ENCODE data around the gene THRB. TPM values are rescaled to one million over a fixed set of nuclear protein-coding genes. Genes with fewer than 3 reads are reported as not detected.
A peak's percentile ranks its signal among the peaks of the same experiment; 100 is the strongest.

THRB gene
- polyA plus RNA-seq, 2 of the 4 experiments (the other 2 are of a cell fraction), result 2.0 to 2.3 TPM

DNA sequence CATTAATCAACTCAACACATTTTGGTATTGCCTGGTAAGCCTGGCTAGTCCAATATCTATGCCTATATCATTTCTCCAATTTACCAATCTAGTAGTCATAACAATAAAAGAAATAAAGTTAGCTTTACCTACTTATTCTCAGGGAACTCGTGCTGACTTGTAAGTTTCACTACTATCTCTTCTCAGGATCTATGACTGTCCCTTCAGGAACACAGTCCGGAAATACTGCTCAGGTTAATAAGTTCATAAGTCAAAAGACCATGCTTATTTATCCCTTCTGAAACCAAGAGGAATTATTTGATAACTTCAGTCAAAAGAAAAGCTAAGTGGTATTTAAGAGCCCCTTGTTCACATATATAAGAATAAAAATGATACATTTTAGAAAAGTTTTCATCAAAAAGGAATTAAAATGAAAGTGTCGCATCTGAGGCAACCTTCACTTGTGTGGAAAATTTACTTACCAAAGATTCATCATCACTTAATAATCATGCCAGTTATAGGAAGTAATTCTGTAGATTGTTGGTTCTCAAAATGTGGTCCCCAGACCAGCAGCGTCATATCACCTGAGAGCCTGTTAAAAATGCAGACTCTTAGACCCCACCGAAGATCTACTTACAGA lies 15.5 kb upstream of the THRB start:
- Histone ChIP-seq H3K4me2 (no peak overlapping the region), H3K9me3 (no peaks in the 10 kb centered on the region), H3K4me3 (no peak overlapping the region), H3K4me1 (0 out of 3 replicates have a peak, but pooled peaks cover 13% of the 10 kb centered on the region), H3K27ac (no peak overlapping the region)
- no peak for DNase-seq (ENCODE audit: low read depth in 1 of 2, low spot score in 1 of 2)
- POLR2A ChIA-PET, result no interaction called here
- WGBS (ENCODE audit: missing lambda C conversion rate), result 71% methylated on average over 5 of the region's 5 CpGs
- CTCF ChIA-PET, result interaction anchor here (2.2 kb wide), 1 partner anchor 13 kb away, joined by 8 read pairs; no protein-coding TSS in a partner anchor
- TF ChIP-seq EP300 (IDR thresholded peaks at IDR 0.05), result no peak
- no peak for TF ChIP-seq GATA3 (IDR thresholded peaks at IDR 0.05; ENCODE audit: borderline replicate concordance)
- no peak for TF ChIP-seq USF2 (IDR thresholded peaks at IDR 0.05)
- no peak for TF ChIP-seq HOXB5 (CRISPR knock-in tag; IDR thresholded peaks at IDR 0.05)
- TF ChIP-seq RCOR1 (IDR thresholded peaks at IDR 0.05; ENCODE audit: low read depth, low read length), result no peak
- no peak for TF ChIP-seq MAFK (IDR thresholded peaks at IDR 0.05; ENCODE audit: partially characterized antibody)
- TF ChIP-seq RARB (CRISPR knock-in tag; IDR thresholded peaks at IDR 0.05), result no peak
- TF ChIP-seq ESRRA (IDR thresholded peaks at IDR 0.05; ENCODE audit: borderline replicate concordance, low read length), result no peak
- no peak for TF ChIP-seq ELK1 (IDR thresholded peaks at IDR 0.05; ENCODE audit: low read depth, low read length)
- no peak for TF ChIP-seq NPAS2 (CRISPR knock-in tag; IDR thresholded peaks at IDR 0.05; ENCODE audit: borderline replicate concordance)
- FAIRE-seq, result no peak
- ATAC-seq, result no peak

DNA sequence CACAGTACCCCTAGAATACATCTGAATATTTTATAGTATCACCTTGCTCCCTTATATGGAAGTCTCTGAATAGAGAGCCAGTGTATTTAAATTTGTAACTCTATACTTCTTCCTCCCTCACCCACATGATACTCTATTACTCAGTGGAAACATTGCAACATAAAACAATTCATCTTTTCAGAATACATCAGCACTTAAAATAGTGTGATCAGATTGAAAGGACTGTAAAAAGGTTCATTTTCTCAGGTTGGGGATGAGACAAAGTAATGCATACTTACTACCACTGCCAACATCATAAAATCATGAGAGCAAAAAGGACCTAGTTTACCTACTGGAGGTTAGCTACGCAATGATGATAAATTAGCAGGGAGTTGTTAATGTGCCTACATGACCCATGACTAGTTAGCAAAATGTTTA lies 13.8 kb upstream of the THRB start:
- TF ChIP-seq, protein P1, sequence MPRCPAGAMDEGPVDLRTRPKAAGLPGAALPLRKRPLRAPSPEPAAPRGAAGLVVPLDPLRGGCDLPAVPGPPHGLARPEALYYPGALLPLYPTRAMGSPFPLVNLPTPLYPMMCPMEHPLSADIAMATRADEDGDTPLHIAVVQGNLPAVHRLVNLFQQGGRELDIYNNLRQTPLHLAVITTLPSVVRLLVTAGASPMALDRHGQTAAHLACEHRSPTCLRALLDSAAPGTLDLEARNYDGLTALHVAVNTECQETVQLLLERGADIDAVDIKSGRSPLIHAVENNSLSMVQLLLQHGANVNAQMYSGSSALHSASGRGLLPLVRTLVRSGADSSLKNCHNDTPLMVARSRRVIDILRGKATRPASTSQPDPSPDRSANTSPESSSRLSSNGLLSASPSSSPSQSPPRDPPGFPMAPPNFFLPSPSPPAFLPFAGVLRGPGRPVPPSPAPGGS (IDR thresholded peaks at IDR 0.05), result no peak
- TF ChIP-seq ZNF302 (CRISPR knock-in tag; IDR thresholded peaks at IDR 0.05) (no peak), CHD4 (IDR thresholded peaks at IDR 0.05; ENCODE audit: borderline replicate concordance) (no peak), ZSCAN20 (CRISPR knock-in tag; IDR thresholded peaks at IDR 0.05) (no peak), ELK1 (IDR thresholded peaks at IDR 0.05; ENCODE audit: low read depth, low read length) (no peak), GATA3 (IDR thresholded peaks at IDR 0.05; ENCODE audit: borderline replicate concordance) (no peak), RCOR1 (IDR thresholded peaks at IDR 0.05; ENCODE audit: low read depth, low read length) (no peak), CBX2 (IDR thresholded peaks at IDR 0.05; ENCODE audit: borderline replicate concordance, low read depth) (no peak), MAFK (IDR thresholded peaks at IDR 0.05; ENCODE audit: partially characterized antibody) (no peak), RARB (CRISPR knock-in tag; IDR thresholded peaks at IDR 0.05) (no peak)
- TF ChIP-seq, protein P2, sequence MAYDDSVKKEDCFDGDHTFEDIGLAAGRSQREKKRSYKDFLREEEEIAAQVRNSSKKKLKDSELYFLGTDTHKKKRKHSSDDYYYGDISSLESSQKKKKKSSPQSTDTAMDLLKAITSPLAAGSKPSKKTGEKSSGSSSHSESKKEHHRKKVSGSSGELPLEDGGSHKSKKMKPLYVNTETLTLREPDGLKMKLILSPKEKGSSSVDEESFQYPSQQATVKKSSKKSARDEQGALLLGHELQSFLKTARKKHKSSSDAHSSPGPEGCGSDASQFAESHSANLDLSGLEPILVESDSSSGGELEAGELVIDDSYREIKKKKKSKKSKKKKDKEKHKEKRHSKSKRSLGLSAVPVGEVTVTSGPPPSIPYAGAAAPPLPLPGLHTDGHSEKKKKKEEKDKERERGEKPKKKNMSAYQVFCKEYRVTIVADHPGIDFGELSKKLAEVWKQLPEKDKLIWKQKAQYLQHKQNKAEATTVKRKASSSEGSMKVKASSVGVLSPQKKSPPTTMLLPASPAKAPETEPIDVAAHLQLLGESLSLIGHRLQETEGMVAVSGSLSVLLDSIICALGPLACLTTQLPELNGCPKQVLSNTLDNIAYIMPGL (CRISPR knock-in tag; IDR thresholded peaks at IDR 0.05; ENCODE audit: borderline replicate concordance), result no peak
- Histone ChIP-seq H3K27ac (no peak overlapping the region; a peak in 1 of 6 replicates), H3K4me1 (0 out of 3 replicates have a peak, but pooled peaks cover 7% of the 10 kb centered on the region), H3K4me2 (no peak overlapping the region), H3K4me3 (no peak overlapping the region), H3K9me3 (no peaks in the 10 kb centered on the region)
- ATAC-seq, result 0 out of 6 replicates have a peak, but pooled peaks of 1 of the 2 experiments have one; percentile 30
- ChIA-PET CTCF (interaction anchor here (2.2 kb wide), 1 partner anchor 12 kb away, joined by 8 read pairs; no protein-coding TSS in a partner anchor), POLR2A (no interaction called here)
- no peak for FAIRE-seq
- WGBS (ENCODE audit: missing lambda C conversion rate), result 78% methylated on average over 1 of the region's 1 CpG
- DNase-seq (ENCODE audit: low read depth in 1 of 2, low spot score in 1 of 2), result no peak
